Fibroblast of skin of scalp (primary cell): ENCODE data around the gene CHAD.

Source experiments
- DNase-seq: peaks from one replicate; pipeline ENCODE4 v3.0.0-alpha.2; 2013

Gene CHAD

DNA sequence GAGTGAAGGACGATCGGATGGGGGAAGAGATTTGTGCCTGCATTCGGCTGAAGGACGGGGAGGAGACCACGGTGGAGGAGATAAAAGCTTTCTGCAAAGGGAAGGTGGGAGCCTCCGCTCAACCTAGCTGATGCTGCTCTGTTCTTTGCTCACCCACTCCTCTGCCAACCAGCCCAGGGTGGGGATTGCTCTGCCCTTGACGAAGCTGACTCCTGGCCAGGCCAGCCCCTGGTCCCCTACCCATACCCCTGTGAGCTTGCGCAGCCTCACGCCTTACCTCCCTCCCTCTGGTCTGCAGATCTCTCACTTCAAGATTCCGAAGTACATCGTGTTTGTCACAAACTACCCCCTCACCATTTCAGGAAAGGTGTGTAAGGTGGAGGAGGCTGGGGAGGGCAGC lies 5.2 kb upstream of the CHAD start:
- no peak for DNase-seq

DNA sequence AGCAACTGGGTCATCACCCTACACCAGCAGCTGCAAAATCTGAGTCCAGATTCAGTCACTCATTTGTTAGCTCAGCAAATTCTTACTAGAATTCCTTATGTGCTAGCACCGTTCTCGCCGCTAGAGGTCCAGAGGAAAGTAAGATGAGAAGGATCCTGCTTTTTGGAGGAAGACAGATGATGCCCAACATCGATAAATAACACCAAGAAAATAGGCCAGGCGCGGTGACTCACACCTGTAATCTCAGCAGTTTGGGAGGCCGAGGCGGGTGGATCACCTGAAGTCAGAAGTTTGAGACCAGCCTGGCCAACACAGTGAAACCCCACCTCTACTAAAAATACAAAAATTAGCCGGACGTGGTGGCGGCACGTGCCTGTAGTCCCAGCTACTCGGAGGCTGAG lies 4.1 kb upstream of the CHAD start:
- DNase-seq: peak; percentile 39

DNA sequence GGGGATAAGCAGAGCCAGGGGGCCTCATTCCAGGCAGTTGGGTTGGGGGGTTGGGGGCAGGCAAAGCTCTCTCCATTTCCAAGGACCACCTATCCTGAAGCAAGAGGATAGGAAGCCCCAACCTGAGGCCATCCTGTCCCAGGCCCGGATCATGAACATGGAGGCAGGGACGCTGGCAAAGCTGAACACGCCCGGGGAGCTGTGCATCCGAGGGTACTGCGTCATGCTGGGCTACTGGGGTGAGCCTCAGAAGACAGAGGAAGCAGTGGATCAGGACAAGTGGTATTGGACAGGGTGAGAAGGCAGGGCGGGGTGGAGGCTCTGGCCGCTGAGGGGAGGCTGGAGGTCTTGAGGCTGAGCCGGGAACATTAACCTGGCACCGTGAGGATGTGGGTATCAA lies 3.6 kb upstream of the CHAD start:
- DNase-seq: no peak

DNA sequence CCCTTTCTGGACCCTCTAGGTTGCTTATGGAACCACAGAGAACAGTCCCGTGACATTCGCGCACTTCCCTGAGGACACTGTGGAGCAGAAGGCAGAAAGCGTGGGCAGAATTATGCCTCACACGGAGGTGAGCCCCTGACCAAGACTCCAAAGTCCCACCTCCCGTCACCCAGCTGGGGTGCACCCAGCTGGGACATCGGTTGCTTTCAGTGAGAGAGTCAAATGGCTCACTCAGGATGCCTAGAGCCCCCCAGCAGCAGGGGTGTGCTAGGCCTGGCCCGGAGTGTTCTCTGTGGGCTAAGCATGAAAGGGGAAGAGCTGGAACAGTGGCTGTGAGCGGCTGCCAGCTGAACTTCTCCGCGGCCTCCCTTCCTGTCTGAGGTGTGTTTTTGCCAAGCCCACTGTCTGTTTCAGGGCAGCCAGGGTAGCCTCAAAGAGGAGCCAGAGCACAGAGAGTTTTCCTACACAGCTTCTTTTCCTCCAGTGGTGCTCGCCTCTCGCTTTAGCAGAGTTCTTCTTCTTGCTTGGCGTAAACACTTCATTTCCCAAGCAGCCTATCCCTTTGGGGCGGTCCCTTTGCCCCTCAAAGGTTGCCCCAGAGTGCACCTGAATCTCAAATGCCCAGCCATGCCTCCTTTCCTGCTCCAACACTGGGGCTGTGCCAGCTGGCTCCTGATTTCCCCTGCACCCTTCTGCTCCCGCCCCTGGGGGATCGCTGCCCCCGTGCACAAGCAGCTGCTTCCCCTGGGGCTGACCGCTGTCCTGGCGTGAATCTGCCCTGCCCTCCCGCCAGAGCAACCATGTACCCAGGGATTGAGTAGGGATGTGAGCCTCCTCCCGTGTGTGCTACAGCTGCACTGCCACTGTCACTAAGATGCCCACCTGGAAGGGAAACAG lies 2.6 kb upstream of the CHAD start:
- DNase-seq: no peak

DNA sequence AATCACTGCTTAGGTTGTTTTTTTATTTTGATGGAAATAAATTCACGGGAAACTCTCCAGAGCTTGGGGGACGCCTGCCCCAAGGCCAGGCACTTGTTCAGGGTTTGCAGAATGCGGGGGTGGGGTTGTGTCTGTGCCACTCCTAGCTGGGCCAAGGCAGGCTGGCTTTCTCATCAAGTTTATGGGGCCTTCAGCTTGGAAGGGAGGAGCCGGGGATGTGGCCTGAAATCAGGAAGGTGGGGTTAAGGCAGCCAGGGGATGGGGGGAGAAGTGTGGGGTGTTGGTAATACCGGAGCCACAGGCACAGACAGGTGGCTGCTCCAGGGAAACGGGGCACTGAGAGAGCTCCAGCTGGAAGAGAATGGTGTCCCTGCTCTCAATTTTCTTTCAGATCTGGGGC lies 1.7 kb upstream of the CHAD start:
- no peak for DNase-seq

DNA sequence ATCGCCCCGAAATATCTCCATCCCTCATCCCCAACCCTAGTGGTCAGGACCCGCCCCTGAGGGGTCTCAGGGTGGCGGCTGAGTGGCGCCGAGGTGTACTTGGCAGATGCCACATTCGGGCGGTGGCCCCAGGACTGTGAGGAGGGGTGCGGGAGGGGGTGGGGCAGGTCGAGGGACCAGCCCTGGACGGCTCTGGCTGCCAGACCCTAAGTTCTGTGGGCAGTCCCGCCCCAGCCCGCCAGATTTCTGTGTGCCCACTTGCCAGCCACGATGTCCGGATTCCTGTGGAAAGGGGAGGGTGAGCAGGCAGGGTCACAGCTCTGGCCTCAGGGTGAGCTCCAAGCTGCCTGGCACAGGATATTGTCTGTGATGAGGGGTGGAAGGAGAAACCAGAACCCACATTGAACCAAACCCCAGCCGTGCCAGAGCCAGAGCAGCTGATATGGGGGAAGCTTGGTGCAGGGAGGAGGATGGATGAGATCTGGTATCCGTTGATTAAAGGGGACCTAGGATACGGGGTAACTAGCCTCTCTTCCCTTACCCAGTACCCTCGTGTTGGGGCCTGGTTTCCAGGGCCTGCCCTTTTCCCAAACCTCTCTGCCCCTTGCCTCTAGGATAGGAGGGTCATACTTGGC lies 1.1 kb upstream of the CHAD start:
- DNase-seq: no peak

DNA sequence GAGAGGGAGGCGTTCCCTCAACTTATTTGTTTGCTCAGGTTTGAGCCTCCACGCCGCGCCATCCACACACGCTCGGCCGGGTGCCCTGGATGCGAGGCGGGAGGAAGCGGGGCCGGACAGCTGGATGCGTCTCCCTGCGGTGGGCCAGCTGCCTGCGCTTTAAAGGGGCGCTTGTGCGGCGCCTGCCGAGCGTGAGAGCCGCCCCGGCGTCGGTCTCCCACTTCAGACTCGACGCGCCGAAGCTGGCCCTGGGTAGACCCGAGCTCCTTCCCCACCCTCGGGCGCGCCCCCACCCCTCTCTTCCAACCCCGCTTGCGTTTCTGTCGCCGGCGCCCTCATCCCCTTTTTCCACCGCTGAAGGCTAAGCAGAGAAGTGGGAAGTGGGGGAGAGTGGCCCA lies 527 bp upstream of the CHAD start:
- DNase-seq: no peak

DNA sequence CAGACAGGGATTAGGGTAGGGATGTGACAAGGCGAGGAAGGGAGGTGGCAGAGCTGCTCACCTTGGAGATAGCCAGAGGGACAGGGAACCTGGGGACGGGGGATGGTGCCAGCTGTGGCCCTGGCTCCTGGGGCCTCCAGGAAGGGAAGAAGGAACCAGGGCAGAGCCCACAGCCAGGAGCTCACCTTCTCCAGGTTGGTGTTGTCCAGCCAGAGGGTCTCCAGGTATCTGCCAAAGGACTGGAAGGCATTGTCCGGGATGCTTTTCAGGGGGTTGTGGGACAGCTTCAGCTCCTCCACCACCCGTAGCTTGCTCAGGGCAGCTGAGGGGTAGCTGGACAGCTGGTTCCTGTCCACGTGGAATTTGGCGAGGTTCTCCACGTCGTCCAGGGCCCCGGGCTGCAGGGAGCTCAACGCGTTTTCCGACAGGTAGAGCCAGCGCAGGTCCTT lies 801 bp downstream of the CHAD start:
- no peak for DNase-seq

DNA sequence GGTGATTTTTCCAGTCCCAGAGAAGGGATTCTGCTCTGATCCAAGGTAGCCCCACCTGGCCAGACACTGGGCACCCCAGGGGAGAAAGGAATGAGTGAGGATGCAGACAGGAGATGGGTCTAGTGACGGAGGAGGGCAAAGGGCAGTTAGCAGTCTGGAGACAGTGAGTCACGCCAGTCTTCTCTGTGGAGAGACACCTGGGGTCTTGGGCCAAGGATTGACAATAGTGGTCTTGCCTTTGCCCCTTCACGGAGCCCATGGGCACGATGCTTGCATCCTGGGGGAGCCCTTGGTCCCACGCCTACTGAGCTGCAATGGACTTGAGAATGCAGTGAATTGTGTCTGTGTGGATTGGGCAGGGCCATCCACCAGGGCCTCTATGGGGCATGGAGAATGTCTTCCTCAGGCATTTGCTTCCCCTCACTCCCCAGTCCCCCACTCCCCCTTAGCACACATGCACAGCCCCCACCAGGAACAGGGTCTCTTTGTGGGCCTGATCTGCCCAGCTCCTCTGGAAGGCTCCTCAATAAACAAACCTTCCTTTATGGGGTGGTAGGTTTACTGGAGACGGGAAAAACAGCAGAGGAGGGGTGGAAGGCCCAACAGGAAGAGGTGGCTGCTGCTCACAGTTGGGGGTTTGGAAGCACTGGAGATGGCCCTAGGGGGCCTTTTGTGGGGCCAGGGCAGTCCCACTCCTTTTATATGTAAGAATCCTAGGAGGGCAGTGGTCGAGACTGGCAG lies 1.4 kb downstream of the CHAD start:
- no peak for DNase-seq

DNA sequence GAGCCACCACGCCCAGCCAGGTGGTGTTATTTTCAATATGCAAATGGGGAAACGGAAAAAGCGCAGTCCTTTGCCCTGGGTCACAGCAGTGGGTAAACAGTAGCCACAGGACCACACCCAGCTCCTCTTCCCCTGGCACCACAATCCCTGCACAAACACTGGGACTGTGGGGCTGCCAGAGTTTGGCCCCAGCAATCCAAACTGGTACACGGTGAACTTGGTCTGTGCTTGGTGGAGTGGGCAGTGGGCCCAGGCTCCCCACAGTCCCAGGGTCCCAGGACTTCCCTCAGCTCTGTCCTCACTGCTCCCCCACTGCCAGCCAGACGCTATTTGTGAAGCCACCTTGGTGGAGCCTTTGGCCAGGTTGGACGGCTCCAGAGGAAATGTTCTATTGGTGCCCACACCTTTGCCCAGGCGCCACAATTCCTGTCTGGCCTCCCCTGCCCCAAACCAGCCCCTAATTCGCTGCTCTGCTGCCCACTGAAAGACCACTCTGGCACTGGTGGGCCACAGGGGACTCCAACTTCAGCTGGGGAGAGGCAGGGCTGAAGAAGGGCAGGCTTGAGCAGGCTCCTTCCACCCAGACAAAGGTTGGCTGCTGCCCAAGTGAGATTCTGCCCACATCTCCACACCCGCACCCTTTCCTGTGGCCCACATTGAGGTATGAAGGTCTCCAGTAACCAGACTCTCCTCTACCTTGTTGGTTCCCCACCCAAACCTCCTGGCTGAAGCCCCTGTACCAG lies 2.1 kb downstream of the CHAD start:
- no peak for DNase-seq

DNA sequence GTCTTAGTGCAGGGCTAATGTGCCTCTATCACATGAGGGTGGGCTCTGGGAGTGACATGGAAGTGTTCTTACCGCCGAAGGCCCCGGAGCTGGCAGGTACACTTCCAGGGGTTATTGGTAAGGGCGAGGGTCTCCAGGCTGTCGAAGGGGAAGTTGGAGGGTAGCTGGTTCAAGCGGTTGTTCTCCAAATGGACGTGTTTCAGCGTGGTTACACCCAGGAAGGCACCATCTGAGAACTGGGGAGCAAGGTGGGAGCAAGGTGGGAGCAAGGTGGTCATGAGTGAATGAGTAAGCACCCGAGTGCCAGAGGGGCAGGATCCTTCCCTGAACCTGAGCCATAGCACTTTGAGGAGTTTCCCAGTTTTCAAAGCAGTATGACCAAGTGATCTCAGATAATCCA lies 3.0 kb downstream of the CHAD start:
- DNase-seq: no peak

DNA sequence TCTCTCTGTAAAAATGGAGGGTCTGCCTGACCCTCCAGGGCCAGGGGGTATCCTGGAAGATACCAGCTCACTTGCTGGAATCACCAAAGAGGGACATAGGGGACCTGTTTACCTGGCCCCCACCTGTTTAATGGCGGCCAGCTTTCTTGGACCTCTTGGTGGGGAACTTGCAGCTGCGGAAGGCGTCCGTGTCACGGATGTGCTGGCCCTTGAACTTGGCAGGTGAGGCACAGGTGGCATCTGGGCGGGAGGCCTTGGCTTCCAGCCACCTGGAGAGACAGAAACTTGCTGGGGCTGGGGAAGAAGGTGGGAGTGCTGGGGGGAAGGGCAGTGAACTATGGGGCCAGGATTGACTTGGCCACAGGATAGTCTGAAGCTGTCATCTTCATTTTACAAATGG lies 3.5 kb downstream of the CHAD start:
- DNase-seq: no peak

DNA sequence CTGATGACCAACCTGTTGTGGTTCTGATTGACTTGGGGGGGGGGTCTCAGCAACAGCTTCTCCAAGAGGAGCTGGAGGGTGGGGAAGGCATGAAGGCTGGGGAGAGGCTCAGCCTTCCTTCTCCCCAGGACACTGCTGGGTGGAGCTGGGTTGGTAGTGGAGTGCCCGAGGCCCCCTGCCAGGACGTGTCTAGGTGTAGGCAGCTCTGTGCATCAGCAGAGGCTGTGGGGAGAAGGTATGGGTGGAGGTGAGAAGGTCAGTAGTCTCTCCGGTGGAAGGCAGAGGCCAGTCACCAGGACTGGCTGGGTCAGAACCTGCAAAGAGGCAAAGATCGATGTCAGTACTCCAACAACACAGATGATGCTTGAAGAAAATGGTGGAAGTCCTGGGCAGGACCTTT lies 3.9 kb downstream of the CHAD start:
- DNase-seq: no peak

DNA sequence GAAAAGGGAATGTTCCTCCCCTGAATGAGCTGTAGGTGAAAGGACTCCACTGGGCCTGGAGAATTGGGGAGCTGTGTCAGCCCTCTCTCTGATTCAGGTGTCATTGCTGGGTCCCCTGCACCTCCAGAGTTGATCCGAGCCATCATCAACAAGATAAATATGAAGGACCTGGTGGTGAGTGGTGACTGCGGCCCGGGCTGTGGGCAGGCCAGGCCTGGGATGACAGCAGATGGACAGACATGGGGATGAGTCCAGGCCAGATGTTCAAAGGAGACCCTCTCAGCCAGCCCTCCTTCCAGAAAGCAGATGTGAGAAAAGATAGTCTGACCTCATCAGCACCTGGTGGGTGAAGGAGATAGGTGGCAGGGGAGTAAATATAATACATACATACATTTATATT lies 4.6 kb downstream of the CHAD start:
- no peak for DNase-seq

DNA sequence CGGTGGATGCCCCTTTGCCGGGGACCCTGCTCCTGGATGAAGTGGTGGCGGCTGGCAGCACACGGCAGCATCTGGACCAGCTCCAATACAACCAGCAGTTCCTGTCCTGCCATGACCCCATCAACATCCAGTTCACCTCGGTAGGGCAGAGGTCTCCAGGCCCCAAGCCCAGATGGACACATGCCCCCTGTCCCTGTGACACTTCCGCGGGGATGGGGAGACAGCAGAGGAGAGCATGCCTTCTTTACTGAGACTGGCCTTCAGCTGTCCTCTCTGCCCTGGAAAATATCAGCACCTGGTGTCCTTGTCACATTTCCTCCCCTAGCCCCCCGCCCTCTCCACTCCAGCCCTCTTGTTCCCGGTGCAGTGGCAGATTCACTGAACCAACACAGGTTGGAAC lies 6.2 kb downstream of the CHAD start:
- no peak for DNase-seq

DNA sequence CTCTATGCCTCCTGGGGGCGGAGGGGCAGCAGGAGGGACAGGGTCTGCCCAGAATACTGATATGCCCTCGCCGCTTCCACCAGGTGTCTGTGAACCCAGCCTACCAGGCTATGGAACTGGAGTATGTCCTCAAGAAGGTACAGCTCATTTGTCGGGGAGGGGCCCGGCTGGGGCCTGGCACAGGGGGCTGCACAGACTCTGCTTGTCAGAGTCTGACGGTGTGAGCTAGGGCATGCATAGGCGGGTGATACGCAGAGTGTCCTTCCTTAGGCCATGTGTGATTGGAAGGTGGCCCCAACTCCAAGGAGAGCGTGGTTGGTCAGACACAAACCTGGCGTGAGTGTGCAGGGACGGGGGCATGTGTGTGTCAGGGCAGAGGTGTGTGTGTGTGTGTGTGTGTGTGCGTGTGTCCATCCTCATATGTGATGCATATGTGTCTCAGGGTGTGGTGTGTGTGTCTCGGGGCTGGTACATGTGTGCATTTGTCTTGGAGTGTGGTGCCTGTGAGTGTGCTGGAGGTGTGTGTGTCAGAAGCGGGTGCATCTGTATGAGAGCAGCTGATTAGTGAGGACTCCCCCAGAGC lies 7.0 kb downstream of the CHAD start:
- DNase-seq: no peak

DNA sequence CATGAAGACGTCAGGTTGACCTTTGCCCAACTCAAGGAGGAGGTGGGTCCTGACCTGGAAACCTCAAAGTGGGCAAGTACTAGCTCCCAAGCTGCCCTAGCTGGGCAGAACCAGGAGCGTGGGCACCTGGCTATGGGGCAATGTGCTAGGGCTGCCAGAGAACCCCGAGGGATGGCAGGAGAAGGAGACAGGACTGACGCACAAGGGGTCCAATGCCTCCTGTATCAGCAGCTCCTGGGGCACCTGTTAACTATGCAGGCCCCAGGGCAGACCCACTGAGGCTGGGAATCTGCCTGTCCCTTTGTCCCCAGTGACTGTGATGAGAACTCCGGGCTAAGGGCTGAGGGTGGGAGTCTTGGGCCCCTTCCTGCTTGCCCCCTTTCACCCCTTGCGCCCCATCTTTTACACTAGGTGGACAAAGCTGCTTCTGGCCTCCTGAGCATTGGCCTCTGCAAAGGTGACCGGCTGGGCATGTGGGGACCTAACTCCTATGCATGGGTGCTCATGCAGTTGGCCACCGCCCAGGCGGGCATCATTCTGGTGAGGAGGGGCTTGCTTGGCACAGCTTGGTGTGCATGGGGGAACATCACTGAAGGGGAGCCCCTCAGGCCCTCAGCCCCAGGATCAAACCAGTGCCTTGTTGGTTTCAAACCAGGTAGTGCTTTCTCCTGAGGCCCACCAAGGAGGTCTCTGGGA lies 7.7 kb downstream of the CHAD start:
- DNase-seq: no peak

DNA sequence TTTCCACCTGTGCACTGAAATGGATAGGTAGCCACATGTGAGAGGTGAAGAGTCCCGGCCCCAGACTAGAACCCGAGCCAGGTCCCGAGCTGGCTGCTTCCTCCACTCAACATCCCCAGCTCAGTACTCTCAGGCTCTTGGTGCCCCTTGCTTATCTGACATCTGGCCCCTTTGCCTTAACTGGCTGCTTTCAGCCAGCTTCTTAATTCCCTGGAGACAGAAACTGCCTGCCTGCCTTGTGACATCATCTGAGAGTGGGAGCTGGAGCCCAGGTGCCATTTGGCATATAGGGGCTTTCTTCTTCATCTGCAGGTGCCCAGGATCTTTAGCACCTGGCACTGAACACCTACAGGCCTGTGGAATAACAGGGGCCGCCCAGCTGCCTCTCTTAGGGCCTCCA lies 8.9 kb downstream of the CHAD start:
- DNase-seq: no peak

DNA sequence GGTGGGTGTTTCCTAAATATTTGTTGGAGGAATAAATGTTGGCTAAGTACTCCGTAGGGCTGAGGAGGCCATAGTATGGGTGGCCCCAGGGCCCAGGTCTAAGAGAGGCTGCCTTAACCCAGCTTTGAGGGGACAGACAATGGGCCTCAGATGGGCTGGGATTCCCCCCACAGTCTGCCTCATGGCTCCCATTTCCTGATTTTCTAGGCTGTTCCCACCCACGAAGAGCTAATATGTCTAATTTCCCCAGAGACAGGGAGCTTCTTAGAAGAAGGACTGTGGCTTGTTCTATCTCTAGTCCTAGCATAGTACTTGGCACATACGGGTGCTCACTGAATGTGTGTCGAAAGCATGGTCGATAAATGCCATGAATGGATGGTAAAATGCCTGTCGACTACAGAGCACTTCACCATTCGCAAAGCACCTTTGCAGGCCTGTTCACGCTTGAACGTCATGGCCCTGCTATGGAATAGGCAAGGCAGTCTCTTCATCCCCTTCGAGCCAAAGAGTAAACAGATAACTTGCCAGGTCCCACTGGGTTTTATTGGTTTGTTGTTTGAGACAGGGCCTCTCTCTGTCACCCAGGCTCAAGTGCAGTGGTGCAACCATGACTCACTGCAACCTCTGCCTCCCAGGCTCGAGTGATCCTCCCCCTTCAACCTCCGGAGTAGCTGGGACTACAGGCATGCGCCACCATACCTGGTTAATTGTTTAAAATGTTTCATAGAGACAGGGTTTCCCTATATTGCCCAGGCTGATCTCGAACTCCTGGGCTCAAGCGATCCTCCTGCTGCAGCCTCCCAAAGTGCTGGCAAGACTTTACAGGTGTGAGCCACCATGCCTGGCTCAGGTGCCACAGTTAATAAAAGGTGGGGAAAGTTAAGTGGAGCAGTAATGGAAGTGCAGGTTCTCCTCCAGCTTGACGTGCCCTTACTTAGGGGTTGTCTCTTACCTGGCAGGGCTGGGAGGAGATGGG lies 9.7 kb downstream of the CHAD start:
- DNase-seq: no peak

DNA sequence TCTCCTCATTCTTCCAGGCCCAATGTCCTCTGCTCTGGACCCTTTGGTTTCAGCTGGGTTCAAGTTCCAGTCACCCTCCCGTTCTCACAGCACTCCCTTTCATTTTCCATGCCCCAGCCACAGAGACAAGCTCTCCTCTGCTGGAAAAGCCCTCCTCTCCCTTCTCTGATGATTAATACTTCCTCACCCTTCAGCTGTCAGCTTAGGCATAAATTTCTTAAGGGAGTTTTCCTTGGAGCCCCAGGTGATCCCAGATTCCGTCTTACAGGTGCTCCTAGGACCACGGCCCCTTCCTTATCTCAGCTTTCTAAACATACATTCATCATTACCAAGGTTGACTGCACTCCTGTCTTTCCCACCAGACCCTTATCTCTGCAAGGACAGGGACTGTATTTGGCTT lies 10.4 kb downstream of the CHAD start:
- DNase-seq: no peak

DNA sequence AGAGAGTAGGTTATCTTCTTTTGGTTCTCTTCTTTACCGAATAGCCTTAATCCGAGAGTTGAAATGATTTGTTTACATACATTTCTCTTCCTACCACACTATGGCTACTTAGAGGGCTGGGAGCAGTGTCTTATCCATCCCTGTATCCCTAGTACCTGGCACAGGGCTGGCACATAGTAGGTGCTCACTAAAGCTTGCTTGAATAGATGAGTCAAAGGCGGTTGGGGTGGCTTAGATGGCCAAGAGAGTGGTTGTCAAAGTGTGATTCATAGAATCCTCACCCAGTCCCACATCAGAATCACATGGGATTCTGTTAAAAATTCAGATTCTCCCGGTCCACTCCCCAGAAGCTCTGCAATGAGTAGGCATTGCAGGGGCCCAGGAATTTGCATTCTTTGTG lies 11.1 kb downstream of the CHAD start:
- DNase-seq: no peak
